ENCODE measurements around the gene IRX2.

The IRX2 gene

DNA sequence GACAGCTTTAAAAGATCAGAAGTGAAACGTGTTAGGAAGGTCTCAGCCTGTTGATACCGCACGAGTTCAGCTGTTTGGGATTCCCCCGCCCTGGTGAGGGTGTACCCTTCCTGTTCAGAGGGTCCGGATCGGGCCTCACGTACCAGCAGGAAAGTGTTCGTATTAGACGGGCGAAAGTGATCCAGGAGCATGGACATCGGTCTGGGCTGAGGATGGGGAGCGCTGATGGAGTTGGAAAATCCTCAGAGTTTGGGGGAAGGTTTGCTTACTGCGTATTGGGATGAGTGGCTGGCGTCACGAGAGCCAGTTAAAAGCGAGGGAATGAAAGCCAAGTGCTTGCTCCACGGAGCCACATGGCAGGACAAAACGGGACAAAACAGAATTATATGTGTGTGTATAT, 47.4 kb downstream of the IRX2 start:
- no peak for DNase-seq
- in situ Hi-C loops (cut with HindIII; ENCODE audit: low pct_ligation_motif_present, low pct_unique_long_range_greater_than_20kb, low sequenced_read_pairs): no loop called here

DNA sequence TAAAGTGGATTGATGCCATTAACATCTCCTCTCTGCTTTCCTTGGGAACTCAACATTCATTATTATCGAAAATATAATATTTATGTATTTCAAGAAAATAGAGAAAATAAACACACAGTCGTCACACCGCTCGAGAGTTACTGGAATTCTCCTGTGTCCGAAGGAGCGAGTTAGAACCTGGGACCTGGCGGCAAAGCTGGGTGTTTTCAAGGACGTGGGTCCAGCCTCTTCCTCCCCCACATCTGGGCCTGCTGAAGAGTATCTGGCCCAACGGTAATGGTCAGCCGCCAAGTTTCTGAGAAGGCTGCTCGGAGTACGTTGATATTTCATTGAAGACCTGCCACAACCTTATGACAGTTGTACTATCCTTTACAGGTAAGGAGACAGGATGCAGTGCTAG, 47.9 kb downstream of the IRX2 start:
- DNase-seq: no peak
- in situ Hi-C loops (cut with HindIII; ENCODE audit: low pct_ligation_motif_present, low pct_unique_long_range_greater_than_20kb, low sequenced_read_pairs): no loop called here

DNA sequence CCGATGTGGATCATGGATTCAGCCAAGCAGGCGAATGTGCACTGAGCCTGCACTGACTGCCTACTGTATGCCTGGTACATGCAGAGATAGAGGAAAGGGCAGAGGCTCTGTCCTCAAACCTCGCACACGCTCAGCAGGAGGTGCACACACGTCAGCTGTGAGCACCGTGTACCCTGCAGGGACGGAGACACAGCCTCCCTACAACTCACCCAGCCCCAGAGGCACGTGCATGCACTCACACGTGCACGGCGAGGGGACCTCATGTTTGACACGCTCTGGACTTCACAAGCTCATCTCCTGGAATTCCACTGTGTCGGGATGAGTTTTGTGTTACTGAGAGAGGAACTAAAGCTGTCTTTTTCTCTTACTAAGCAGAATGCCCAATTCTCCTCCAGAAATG, 48.4 kb downstream of the IRX2 start:
- DNase-seq: no peak
- in situ Hi-C loops (cut with HindIII; ENCODE audit: low pct_ligation_motif_present, low pct_unique_long_range_greater_than_20kb, low sequenced_read_pairs): no loop called here

DNA sequence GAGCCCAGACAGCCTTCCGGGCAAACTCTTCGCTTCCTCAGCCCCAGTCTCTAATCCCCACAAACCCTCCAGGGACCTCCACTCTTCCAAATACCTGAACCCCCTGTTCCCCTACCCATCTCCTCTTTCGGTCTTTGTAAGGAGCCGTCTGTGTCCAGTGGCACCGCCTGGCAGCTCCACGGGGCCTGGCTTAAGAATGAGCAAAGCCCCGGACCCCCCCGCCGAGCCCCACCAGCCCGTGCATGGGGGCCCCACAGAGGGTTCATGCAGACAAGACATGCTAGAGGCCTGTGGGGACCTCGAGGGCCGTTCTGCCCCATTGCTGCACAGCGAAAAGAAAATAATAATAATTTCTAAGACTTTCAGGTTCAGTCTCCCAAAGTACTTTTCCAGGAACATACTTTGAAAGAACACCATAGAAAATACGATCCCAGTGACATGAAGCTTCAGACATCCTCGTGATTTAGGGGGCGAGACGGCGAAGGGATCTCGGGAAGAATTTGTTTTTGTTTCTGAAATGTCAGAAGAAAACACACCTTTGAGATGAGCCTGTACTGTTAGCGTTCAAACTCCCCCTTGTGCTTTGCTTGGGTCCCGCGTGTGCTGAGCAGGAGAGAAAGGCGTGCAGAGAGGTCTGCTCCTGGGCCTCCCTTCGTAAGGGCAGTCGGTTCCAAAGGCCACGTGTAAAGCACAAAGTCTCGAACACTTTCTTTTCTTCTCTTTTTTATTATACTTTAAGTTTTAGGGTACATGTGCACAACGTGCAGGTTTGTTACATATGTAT, 49.2 kb downstream of the IRX2 start:
- DNase-seq: no peak
- in situ Hi-C loops (cut with HindIII; ENCODE audit: low pct_ligation_motif_present, low pct_unique_long_range_greater_than_20kb, low sequenced_read_pairs): no loop called here

DNA sequence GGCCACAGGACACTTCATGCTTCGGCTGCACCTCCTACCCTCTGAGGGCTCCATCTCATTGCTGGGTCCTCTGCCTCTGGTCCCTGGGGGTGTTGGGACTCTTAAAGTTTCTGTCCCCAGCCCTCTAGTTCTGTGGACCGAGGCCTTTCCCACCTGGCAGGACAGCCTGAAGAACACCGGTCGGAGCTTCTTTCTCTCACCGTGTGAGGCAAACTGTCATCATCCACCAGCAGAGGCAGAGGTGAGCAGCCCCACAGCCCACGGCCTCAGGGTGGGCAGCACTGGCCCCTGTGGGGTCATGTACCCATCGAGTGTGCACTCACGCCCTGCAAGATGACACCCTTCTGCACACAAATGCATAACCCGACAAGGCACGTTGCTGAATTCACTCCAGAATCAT, 49.9 kb downstream of the IRX2 start:
- in situ Hi-C loops (cut with HindIII; ENCODE audit: low pct_ligation_motif_present, low pct_unique_long_range_greater_than_20kb, low sequenced_read_pairs): no loop called here
- DNase-seq: no peak

DNA sequence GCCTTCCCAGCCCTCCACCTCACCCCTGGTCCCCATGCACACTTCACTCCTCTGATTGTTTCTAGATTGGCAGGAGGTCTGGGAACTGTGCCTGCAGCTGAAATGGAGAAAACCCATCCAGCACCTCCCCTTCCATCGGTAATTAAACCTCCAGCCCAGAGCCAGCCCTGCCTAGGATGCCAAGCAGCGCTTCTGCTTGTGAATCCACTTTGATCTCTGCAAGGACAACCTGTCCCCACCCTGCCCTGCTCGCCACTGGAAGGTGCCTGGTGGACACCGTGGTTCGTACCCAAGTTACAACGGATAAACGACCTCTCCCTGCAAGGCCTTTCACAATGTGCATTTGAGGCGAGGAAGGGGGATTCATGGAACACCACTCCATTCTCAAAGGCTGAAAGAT, 50.6 kb downstream of the IRX2 start:
- no peak for DNase-seq
- in situ Hi-C loops (cut with HindIII; ENCODE audit: low pct_ligation_motif_present, low pct_unique_long_range_greater_than_20kb, low sequenced_read_pairs): no loop called here

DNA sequence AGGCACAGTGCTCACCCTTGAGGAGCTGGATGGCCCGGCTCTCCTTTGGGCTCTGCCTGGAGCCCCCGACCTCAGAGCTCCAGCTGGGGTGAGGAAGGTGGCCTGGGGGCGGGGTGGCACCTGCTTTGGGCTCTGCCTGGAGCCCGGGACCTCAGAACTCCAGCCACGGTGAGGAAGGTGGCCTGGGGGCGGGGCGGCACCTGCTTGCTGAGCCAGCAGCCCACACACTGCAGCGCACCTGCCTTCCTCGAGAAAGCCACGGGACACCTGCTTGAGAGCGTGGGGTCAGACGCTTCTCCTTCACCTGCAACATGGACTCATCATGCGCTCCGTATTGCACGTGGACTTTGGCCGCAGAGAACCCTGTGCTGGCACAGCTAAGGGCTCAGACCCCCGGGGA, 51.8 kb downstream of the IRX2 start:
- DNase-seq: no peak
- in situ Hi-C loops (cut with HindIII; ENCODE audit: low pct_ligation_motif_present, low pct_unique_long_range_greater_than_20kb, low sequenced_read_pairs): no loop called here

DNA sequence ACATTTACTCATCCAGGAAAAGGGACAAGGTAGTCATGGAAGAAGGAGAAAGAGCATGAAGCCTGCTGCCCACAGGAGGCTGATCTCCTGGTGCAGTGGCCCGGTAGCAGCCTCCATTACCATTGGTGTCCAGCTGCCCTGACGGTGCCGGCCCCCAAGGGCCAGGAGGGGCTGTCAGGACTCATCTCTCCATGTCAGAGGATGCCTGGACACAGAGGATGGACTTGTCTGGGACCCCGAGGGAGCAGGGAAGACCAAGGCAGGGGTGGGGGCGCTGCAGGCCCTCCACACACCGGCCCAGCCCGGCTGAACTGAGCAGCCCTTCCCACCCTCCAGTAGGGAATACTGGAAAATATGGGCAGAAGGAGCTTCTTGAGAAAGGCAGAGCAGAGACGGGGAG, 52.2 kb downstream of the IRX2 start:
- no peak for DNase-seq
- in situ Hi-C loops (cut with HindIII; ENCODE audit: low pct_ligation_motif_present, low pct_unique_long_range_greater_than_20kb, low sequenced_read_pairs): no loop called here

DNA sequence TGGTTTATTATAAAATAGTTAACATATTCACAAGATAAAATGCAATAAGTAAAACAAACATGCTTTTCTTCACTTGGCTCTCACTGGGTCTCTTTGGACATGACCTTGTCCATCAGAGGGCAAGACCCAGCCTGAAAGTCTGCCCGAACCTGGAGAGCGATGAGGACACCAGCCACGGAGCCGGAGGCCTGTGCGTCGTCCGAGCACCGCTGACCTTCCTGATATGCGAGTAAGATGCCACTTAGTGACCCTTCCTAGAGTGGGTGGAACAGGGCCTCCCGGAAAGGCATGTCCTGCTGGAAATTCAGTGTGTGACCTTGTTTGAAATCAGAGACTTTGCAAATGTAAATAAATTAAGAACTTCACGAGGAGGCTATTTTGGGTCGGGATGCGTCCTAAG, 52.9 kb downstream of the IRX2 start:
- in situ Hi-C loops (cut with HindIII; ENCODE audit: low pct_ligation_motif_present, low pct_unique_long_range_greater_than_20kb, low sequenced_read_pairs): no loop called here
- no peak for DNase-seq

DNA sequence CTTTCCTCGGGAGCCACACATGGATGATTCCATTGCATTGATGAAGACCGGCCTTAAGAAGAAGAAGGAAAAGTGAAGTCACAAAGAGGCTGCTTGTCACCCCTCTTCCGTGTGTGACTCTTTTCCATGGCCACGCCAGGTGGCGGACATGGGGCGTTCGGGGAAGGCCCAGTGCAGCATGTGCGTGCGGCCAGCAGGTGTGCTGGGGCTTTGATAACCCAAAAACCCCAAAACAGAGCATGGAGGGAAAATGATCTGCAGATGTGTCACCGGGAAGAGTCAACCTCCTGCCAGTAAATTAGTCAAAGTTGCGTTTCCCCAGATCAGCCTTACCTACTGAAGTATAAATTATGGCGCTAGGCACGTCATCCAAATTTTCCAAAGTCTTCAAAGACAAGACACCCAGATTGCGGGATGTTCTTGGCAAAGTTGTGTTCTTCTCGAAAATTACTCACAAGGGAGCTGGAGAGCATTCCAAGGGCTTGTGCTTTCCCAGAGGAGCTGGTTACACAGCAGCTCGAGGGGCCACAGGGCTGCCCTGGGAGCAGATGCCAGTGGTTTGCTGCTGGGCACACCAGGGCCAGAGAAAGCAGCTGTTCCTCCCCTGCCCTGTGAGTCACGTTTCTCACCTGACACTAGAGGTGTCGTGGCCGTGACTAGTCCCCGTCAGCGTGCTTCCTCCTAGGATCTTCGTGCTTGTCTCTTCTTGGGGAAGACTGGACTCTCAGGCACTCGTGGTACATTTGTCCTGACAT, 53.9 kb downstream of the IRX2 start:
- in situ Hi-C loops (cut with HindIII; ENCODE audit: low pct_ligation_motif_present, low pct_unique_long_range_greater_than_20kb, low sequenced_read_pairs): no loop called here
- no peak for DNase-seq

DNA sequence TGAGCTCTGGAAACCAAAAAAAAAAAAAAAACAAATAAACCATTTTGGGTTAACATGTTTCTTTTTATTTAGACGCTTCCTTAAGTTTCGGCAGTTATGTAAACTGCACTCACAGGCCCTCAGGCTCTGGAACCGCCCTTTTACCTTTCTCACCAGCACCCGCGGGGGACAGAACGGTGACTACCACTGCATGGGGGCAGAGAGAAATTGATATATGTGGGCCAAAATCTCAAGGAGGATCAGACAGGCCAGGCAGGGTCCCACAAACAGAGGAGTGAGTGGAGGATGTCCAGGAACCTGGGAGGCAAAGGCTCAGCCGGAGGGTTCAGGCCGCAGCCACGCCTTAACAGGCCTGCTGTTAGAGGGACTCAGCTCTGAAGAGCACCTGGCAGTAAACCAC, 54.4 kb downstream of the IRX2 start:
- DNase-seq: no peak
- in situ Hi-C loops (cut with HindIII; ENCODE audit: low pct_ligation_motif_present, low pct_unique_long_range_greater_than_20kb, low sequenced_read_pairs): no loop called here

Measured in ACHN (cell line).